Karpas-422 (cell line): ENCODE results near the gene TRPM2. TPM values are rescaled to one million over a fixed set of nuclear protein-coding genes. Genes with fewer than 3 reads are reported as not detected.
"Not testable (repeated sequence)": the region's sequence is repeated elsewhere in the genome, so short reads cannot be mapped to it uniquely, and the experiment has no call there.

Experiments used
- DNase-seq: peaks from one replicate; pipeline ENCODE4 v3.0.0-alpha.2; 2015
- H2AFZ ChIP-seq: fragments of 200-600 bp; sonication (generic); 2 replicates; pipeline ENCODE4 v1.6.1; 2014; ENCODE audit warnings: antibody characterized with exemption, low read length, mixed read lengths
- H3K27ac ChIP-seq: fragments of 200-600 bp; sonication (generic); 2 replicates; pipeline ENCODE4 v1.5.1; 2014; ENCODE audit warnings: mild to moderate bottlenecking, low read length, moderate library complexity
- H3K27me3 ChIP-seq: fragments of 200-600 bp; sonication (generic); 2 replicates; pipeline ENCODE4 v1.6.1; 2014; ENCODE audit warnings: low read length, mixed read lengths
- H3K36me3 ChIP-seq: fragments of 200-600 bp; sonication (generic); 2 replicates; pipeline ENCODE4 v1.6.1; 2014; ENCODE audit warnings: low read length, mixed read lengths; ENCODE audit not compliant: insufficient read depth
- H3K4me1 ChIP-seq: fragments of 200-600 bp; sonication (generic); 2 replicates; pipeline ENCODE4 v1.6.1; 2014; ENCODE audit warnings: mild to moderate bottlenecking, low read length, mixed read lengths
- H3K4me2 ChIP-seq: fragments of 200-600 bp; sonication (generic); 2 replicates; pipeline ENCODE4 v1.6.1; 2014; ENCODE audit warnings: low read length, low read depth, mild to moderate bottlenecking; ENCODE audit not compliant: poor library complexity, severe bottlenecking
- H3K4me3 ChIP-seq: fragments of 200-600 bp; sonication (generic); 2 replicates; pipeline ENCODE4 v1.5.1; 2014; ENCODE audit warnings: mild to moderate bottlenecking, antibody characterized with exemption, low read length, mixed read lengths
- H3K79me2 ChIP-seq: fragments of 200-600 bp; sonication (generic); 2 replicates; pipeline ENCODE4 v1.6.1; 2014; ENCODE audit warnings: mild to moderate bottlenecking, low read length, mixed read lengths
- H3K9ac ChIP-seq: fragments of 200-600 bp; sonication (generic); 2 replicates; pipeline ENCODE4 v1.6.0; 2014; ENCODE audit warnings: low read length
- H3K9me2 ChIP-seq: fragments of 200-600 bp; sonication (generic), shearing (Covaris generic); replicated peaks from 2 replicates; pipeline ENCODE4 v1.6.0; 2014; ENCODE audit warnings: mild to moderate bottlenecking, low read length, moderate library complexity; ENCODE audit not compliant: insufficient read depth
- H3K9me3 ChIP-seq: fragments of 300-700, 200-600 bp; sonication (generic); 2 replicates; pipeline ENCODE4 v1.6.1; 2014; ENCODE audit warnings: low read length, mixed read lengths
- H4K20me1 ChIP-seq: fragments of 200-600 bp; sonication (generic); 2 replicates; pipeline ENCODE4 v1.6.1; 2014; ENCODE audit warnings: mild to moderate bottlenecking, antibody characterized with exemption, low read length, low read depth; ENCODE audit not compliant: insufficient read depth
- total RNA-seq: library from RNA; depleted of rRNA; stranded (reverse); fragments of >200 nt; shearing (Covaris generic); gene quantifications from 2 replicates; pipeline ENCODE4 v1.2.3, GENCODE V29; 2014; ENCODE audit warnings: low replicate concordance

The TRPM2 gene
- total RNA-seq, 1 experiment from 2014 or later = not detected

DNA sequence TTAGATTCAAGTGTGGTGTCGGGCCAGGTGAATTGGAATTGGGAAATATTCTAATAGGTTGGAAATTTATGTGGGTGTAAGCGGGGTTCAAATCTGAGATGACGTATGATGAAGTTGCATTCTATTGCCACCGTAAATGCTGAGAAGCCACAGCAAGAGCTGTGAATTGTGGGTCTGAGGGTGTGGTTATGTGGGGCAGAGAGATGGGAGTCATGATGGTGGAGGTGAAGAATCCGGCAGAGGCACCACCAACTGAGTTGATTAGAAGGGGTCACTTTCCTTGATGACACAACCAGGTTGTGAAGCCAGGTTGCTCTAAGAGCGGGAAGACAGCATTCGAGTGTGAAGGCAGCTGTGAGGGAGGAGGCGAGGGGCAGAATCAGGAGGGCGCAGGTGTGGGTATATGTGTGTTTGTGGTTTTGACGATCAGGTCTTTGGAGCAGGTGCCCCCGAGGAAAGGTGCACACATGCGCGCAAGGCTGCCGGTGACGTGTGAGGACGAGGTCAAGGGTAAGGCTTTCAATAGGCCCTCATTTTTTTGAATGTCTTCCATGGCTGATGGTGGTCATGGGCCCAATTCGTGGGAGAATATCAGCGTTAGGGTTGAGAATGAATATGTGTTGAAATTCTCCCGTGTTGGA is 120.6 kb downstream of the TRPM2 start:
- Histone ChIP-seq H3K27me3 (no peaks in the 10 kb centered on the region), H3K36me3 (no peaks in the 10 kb centered on the region), H3K9ac (no peak overlapping the region), H3K4me2 (no peak overlapping the region), H3K79me2 (no peaks in the 10 kb centered on the region), H3K9me3 (no peaks in the 10 kb centered on the region), H3K4me3 (no peak overlapping the region), H4K20me1 (no peaks in the 10 kb centered on the region), H2AFZ (no peak overlapping the region), H3K9me2 (no peaks in the 10 kb centered on the region), H3K4me1 (no peaks in the 10 kb centered on the region), H3K27ac (no peak overlapping the region)
- DNase-seq = no peak

GRCh38 chr21:44475266-44475845 is 121.9 kb downstream of the TRPM2 start:
- H4K20me1 ChIP-seq = no peaks in the 10 kb centered on the region
- no peak overlapping the region for H3K4me2 ChIP-seq
- no peak overlapping the region for H2AFZ ChIP-seq

DNA sequence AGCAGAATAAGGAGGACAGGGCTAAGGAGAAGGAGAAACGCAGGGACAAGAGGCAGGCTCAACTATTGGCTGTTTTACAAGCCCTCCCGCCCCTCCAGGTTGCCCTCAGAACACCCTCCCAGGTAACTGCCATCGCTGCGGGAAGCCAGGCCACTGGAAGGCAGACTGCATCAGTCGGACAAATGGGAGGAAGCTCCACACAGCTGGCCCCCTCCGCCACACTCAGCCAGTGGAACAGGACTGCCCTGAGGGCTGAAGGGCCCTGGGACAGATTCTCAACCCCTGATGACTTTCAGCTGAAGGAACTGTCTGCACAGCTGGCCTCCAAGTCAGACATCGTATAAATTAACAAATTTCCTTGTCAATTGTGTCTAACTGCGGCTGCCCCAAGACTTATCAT is 123.7 kb downstream of the TRPM2 start:
- Histone ChIP-seq H3K9ac (no peak overlapping the region), H4K20me1 (no peaks in the 10 kb centered on the region), H3K4me1 (peaks cover 2% of the 10 kb centered on the region), H3K4me2 (no peak overlapping the region), H3K79me2 (no peaks in the 10 kb centered on the region), H3K4me3 (no peak overlapping the region), H3K27ac (no peak overlapping the region), H3K9me3 (no peaks in the 10 kb centered on the region), H3K9me2 (no peaks in the 10 kb centered on the region), H2AFZ (no peak overlapping the region), H3K27me3 (no peaks in the 10 kb centered on the region), H3K36me3 (no peaks in the 10 kb centered on the region)
- no peak for DNase-seq

More at GRCh38 chr21:44475266-44475845, 121.9 kb downstream of the TRPM2 start:
- Histone ChIP-seq H3K27ac (no peak overlapping the region), H3K9me2 (no peaks in the 10 kb centered on the region), H3K9ac (no peak overlapping the region), H3K27me3 (no peaks in the 10 kb centered on the region), H3K4me1 (no peaks in the 10 kb centered on the region), H3K4me3 (no peak overlapping the region), H3K79me2 (no peaks in the 10 kb centered on the region), H3K9me3 (no peaks in the 10 kb centered on the region), H3K36me3 (no peaks in the 10 kb centered on the region)
- no peak for DNase-seq

GRCh38 chr21:44477712-44478111 is 124.3 kb downstream of the TRPM2 start:
- no peak overlapping the region for H3K4me2 ChIP-seq
- no peak for DNase-seq
- no peaks in the 10 kb centered on the region for H3K9me2 ChIP-seq
- H3K4me3 ChIP-seq = no peak overlapping the region
- H3K4me1 ChIP-seq = peaks cover 5% of the 10 kb centered on the region
- no peak overlapping the region for H2AFZ ChIP-seq
- H3K36me3 ChIP-seq = no peaks in the 10 kb centered on the region
- H3K27ac ChIP-seq = no peak overlapping the region
- no peaks in the 10 kb centered on the region for H3K9me3 ChIP-seq
- H3K27me3 ChIP-seq = no peaks in the 10 kb centered on the region
- H4K20me1 ChIP-seq = no peaks in the 10 kb centered on the region
- H3K9ac ChIP-seq = no peak overlapping the region
- H3K79me2 ChIP-seq = no peaks in the 10 kb centered on the region

DNA sequence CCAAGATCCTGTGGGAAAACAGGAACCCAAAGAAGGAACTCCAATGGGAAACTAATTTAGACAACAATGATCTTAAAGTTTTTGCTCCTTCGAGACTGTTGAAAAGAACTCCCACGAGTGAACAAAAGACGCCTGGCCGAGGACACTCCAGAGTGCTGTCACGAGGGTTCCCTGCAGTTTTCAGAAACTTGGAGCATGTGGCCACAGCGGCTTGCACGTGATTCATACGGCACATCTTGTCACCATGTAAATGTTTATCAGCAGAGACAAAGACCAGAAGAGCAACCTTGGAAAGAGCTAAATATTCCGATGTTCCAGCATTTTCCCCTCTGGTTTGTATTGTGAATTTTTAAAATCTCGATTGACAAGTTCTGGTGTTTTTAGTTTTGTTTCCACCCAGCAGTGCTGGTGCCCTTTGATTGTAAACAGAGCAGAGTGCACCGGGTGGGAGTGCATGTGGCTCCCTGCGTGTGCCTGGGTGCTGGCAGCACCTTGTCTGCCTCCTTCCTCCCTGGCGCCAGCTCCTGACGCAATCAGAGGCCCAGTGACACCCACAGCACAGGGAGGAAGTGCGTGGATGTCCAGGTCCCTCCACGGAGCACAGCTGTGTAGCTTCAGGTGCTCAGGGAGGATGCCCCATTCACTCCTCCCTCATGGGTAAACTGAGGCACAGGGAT is 124.8 kb downstream of the TRPM2 start:
- Histone ChIP-seq H3K9ac (no peak overlapping the region), H3K27me3 (no peaks in the 10 kb centered on the region), H3K27ac (no peak overlapping the region), H3K4me1 (peaks cover 5% of the 10 kb centered on the region), H3K4me3 (no peak overlapping the region), H3K36me3 (no peaks in the 10 kb centered on the region), H3K4me2 (no peak overlapping the region), H2AFZ (no peak overlapping the region), H3K9me2 (no peaks in the 10 kb centered on the region), H3K9me3 (no peaks in the 10 kb centered on the region), H3K79me2 (no peaks in the 10 kb centered on the region), H4K20me1 (no peaks in the 10 kb centered on the region)
- DNase-seq = no peak

- H3K27ac ChIP-seq = no peak overlapping the region
- no peaks in the 10 kb centered on the region for H4K20me1 ChIP-seq
- no peaks in the 10 kb centered on the region for H3K27me3 ChIP-seq
- H3K9me3 ChIP-seq = no peaks in the 10 kb centered on the region
- DNase-seq = no peak
- H3K9me2 ChIP-seq = no peaks in the 10 kb centered on the region
- H3K79me2 ChIP-seq = no peaks in the 10 kb centered on the region
- H2AFZ ChIP-seq = no peak overlapping the region
- H3K4me1 ChIP-seq = peaks cover 5% of the 10 kb centered on the region
- no peak overlapping the region for H3K9ac ChIP-seq
- H3K4me2 ChIP-seq = no peak overlapping the region
- no peak overlapping the region for H3K4me3 ChIP-seq
- no peaks in the 10 kb centered on the region for H3K36me3 ChIP-seq
These were observed 125.4 kb downstream of the TRPM2 start for GRCh38 chr21:44478801-44479167.

GRCh38 chr21:44479556-44480199 is 126.3 kb downstream of the TRPM2 start:
- not testable (repeated sequence) for H3K4me3 ChIP-seq, H3K9me3 ChIP-seq, H3K79me2 ChIP-seq, H4K20me1 ChIP-seq, H3K27ac ChIP-seq, H3K4me2 ChIP-seq, H3K36me3 ChIP-seq, H2AFZ ChIP-seq, H3K9ac ChIP-seq, H3K4me1 ChIP-seq, H3K9me2 ChIP-seq, H3K27me3 ChIP-seq
- peak; percentile 58 for DNase-seq
